Mucosa of descending colon (tissue), 3 donors: ENCODE data around the gene GRHPR. TPM values are rescaled to one million over a fixed set of nuclear protein-coding genes. Genes with fewer than 3 reads are reported as not detected.

Experiments
- ATAC-seq: fragments of 200-7000 bp; cut with Tn5 transposase; one replicate; pipeline ENCODE4 v1.9.1; 2020; ENCODE audit warnings: mild to moderate bottlenecking, moderate library complexity
- DNase-seq, 3 donors: peaks; one replicate each; pipeline ENCODE4 v3.0.0-alpha.2; 2020
- H3K36me3 ChIP-seq: fragments of 200-600 bp; one replicate; pipeline ENCODE4 v1.8.0; 2021; ENCODE audit warnings: low read depth, mild to moderate bottlenecking
- H3K4me1 ChIP-seq: fragments of 200-600 bp; one replicate; pipeline ENCODE4 v1.8.0; 2021; ENCODE audit warnings: low read depth, mild to moderate bottlenecking
- H3K4me3 ChIP-seq: fragments of 200-600 bp; one replicate; pipeline ENCODE4 v1.8.0; 2021; ENCODE audit warnings: mild to moderate bottlenecking
- H3K9me3 ChIP-seq: fragments of 200-600 bp; one replicate; pipeline ENCODE4 v1.8.0; 2021; ENCODE audit warnings: mild to moderate bottlenecking
- intact Hi-C, 2 donors: fragments of 100-400 bp; cut with DNase I in 1 of 2; cut with micrococcal nuclease in 1 of 2; formaldehyde crosslinking; loops; one replicate each; pipeline versions ENCODE4 v1.11.0 to v1.11.1; 2022; cut with DNase I, micrococcal nuclease
- total RNA-seq, 3 donors: library from RNA; stranded (reverse); fragmentation: NEBNext Ultra II Directional in 2 of 3; extraction: Animal tissue kit (Norgen Biotek cat#: 25700) in 2 of 3; gene quantifications; one replicate each; pipeline versions ENCODE4 v1.2.1 to v1.2.4, GENCODE V29; 2021 to 2023
- TF ChIP-seq, protein P1 (sequence below): fragments of 200-600 bp; IDR thresholded peaks from one replicate; pipeline ENCODE4 v1.8.0; 2022; ENCODE audit warnings: antibody characterized with exemption, mild to moderate bottlenecking
- donor health status: DM: no; HTN: no; CAD: no; lungs with moderate emphysema.
- donor health status: DM: no; HTN: no; CAD: no.
- donor health status: DM: no; HTN: yes; CAD: no.

GRHPR gene
- total RNA-seq, 3 donors from 2014 or later: 63.0 to 81.3 (median 79.5) TPM

DNA sequence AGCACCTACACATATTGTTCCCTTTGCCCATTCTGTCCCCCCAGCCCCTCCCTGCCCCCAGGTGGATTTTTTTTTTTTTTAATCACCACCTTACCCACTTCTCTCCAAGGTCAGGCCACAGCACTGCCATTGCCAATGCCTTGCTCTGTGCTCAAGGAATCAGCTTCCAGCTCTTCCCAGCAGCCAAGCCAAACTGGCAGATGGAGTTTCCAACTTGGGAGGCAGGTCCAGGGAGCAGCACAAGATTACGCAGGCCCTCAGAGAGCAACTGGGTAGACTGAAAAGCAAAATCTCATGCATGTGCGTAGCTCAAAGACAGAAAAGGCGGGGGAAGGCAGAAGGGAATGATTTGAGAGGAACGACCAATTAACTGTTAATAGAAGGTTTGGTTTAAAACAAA is 15.1 kb downstream of the GRHPR start:
- TF ChIP-seq, protein P1, sequence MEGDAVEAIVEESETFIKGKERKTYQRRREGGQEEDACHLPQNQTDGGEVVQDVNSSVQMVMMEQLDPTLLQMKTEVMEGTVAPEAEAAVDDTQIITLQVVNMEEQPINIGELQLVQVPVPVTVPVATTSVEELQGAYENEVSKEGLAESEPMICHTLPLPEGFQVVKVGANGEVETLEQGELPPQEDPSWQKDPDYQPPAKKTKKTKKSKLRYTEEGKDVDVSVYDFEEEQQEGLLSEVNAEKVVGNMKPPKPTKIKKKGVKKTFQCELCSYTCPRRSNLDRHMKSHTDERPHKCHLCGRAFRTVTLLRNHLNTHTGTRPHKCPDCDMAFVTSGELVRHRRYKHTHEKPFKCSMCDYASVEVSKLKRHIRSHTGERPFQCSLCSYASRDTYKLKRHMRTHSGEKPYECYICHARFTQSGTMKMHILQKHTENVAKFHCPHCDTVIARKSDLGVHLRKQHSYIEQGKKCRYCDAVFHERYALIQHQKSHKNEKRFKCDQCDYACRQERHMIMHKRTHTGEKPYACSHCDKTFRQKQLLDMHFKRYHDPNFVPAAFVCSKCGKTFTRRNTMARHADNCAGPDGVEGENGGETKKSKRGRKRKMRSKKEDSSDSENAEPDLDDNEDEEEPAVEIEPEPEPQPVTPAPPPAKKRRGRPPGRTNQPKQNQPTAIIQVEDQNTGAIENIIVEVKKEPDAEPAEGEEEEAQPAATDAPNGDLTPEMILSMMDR: no peak
- ATAC-seq (no peak), DNase-seq (no peak)
- Histone ChIP-seq H3K4me1 (no peaks in the 10 kb centered on the region), H3K9me3 (no peaks in the 10 kb centered on the region), H3K36me3 (peaks cover 7% of the 10 kb centered on the region), H3K4me3 (no peak overlapping the region)
- intact Hi-C loops: no loop called here

DNA sequence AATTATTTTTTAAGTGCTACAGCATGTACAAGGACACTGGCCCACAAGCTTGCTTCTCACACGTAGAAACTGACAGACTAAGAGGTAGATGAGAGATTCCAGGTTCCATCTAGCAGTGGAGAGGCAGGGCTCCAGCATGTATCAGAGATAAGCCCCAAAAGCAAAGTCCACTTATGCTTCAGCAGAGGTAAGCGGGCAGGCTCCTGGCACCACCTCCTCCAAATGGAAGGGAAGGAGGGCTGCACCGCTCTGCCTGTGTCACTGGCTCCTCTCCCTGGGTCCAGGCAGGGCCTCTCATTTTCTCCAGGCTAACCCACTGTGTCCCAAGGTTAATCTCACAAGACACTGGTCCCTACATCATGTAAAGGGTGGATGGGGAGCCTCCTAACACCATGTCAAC is 15.9 kb downstream of the GRHPR start:
- Histone ChIP-seq H3K36me3 (peaks cover 7% of the 10 kb centered on the region), H3K4me3 (no peak overlapping the region), H3K4me1 (no peaks in the 10 kb centered on the region), H3K9me3 (no peaks in the 10 kb centered on the region)
- ATAC-seq (no peak), DNase-seq (no peak)
- intact Hi-C loops: no loop called here
- TF ChIP-seq, protein P1: no peak

DNA sequence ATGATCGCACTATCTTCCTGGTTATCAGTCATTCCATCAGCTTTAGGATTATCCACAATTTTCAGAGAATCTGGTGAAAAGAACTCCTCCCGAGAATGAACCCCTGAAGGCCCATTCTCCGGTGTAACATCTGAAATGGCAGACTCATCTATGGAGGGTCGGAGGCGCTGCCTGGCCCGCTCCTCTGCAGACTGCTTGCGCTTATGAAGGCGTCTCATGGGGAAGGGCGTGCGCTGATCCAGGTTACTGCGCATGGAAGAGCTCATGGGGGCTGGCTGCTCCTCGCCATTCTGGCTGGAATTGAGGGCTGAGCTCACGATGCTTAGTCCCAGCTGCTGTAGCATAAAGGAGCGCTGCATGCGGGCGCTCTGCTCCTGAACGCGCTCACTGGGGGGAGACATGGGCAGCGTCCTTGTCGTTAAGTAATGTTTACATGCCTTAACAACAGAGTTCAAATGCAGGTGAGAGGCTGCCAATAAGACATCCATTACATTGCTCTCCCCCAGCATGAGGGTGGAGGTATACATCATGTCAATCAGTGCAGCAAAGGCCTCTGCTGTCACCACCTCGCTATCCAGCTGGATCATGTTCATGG is 19.4 kb downstream of the GRHPR start:
- intact Hi-C loops: no loop called here
- ATAC-seq (no peak), DNase-seq (no peak)
- H3K36me3 ChIP-seq: peaks cover 7% of the 10 kb centered on the region
- no peak overlapping the region for H3K4me3 ChIP-seq
- TF ChIP-seq, protein P1: no peak
- H3K4me1 ChIP-seq: peaks cover 13% of the 10 kb centered on the region
- no peaks in the 10 kb centered on the region for H3K9me3 ChIP-seq

DNA sequence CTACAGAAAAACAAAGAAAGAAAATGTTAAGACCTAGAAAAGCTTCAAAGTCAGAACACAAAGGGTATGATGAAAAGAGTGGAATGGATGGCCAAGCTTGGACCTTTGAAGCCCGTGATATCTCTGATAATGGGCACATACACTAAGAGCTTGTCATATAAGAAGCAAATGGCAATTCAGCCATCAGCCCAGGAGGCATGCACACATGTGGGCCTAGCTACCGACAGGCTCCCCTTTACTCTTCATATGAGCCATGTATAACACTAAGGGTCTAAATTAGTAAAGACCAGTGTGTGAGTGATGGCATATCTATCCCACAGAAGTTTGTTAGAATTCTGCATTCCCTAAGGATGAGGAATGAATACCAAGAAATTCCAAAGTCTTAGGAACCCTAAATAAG is 20.1 kb downstream of the GRHPR start:
- intact Hi-C loops: no loop called here
- H3K9me3 ChIP-seq: no peaks in the 10 kb centered on the region
- no peak overlapping the region for H3K4me3 ChIP-seq
- H3K36me3 ChIP-seq: peaks cover 3% of the 10 kb centered on the region
- TF ChIP-seq, protein P1: no peak
- DNase-seq: no peak
- H3K4me1 ChIP-seq: peaks cover 13% of the 10 kb centered on the region
- no peak for ATAC-seq

DNA sequence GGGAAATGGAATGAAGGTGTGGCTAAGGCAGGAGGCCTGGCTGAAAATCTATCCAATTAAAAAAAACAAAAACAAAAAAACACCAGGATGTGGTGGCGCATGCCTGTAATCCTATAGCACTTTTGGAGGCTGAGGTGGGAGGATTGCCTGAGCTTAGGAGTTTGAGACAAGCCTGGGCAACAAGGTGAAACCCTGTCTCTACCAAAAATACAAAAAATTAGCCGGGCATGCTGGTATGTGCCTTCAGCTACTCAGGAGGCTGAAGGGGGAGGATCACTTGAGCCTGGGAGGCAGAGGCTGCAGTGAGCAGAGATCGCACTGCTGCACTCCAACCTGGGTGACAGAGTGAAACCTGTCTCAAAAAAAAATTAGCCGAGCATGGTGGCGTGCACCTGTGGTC is 21.1 kb downstream of the GRHPR start:
- Histone ChIP-seq H3K4me1 (peaks cover 13% of the 10 kb centered on the region), H3K9me3 (no peaks in the 10 kb centered on the region), H3K4me3 (no peak overlapping the region), H3K36me3 (no peaks in the 10 kb centered on the region)
- TF ChIP-seq, protein P1: no peak
- no peak for DNase-seq
- no peak for ATAC-seq
- intact Hi-C loops: no loop called here

DNA sequence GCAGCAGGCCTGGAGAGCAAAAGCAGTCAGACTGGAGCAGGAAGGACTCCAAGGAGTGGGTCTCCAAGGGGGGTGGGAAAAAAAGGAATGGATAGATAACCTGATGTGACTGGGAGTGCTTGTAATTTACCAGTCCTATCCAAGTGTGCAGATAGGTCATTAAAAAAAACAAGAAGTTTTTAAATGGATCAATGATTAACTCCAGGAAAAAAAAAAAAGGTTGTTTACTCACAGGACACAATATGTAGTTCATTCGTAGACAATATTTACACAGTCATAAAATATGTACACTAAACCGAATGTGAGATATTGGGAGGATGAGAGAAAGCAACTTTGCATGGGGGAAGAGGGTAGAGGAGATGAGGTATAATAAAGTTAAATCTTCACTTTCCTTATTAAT is 22.4 kb downstream of the GRHPR start:
- intact Hi-C loops: no loop called here
- peaks cover 13% of the 10 kb centered on the region for H3K4me1 ChIP-seq
- H3K4me3 ChIP-seq: no peak overlapping the region
- no peak for DNase-seq
- ATAC-seq: peak; percentile 67
- no peaks in the 10 kb centered on the region for H3K9me3 ChIP-seq
- H3K36me3 ChIP-seq: no peaks in the 10 kb centered on the region
- TF ChIP-seq, protein P1: no peak
